GM19397 (cell line): Measurements from ENCODE around the gene SRRT.
"Not testable (repeated sequence)": the region's sequence is repeated elsewhere in the genome, so short reads cannot be mapped to it uniquely, and the experiment has no call there.

ENCODE experiments used
- ATAC-seq: cut with Tn5 transposase; IDR thresholded peaks from one replicate; pipeline ENCODE4 v1.9.1; 2021; ENCODE audit warnings: mild to moderate bottlenecking, moderate library complexity; ENCODE audit not compliant: unreplicated experiment

SRRT gene

GRCh38 chr7:100929808-100930174 is 54.9 kb downstream of the SRRT start:
- no peak for ATAC-seq

DNA sequence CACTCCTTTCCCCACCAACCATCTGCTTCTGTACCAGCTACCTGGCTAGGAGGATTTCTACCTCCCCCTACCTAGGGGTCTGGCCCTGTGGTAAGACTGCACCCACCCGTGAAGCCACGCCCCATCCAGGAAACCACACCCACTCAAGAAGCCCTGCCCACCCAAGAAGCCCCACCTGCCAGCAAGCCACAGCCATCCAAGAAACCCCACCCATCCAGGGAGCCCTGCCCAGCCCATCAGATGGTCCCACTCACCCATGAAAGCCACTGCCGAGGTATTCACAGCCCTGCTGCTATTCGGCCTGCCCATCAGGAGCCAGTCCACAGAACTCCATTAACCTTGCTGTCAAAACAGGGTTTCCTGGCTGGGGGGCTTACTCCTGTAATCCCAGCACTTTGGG is 58.8 kb downstream of the SRRT start:
- no peak for ATAC-seq

GRCh38 chr7:100935381-100935780 is 60.5 kb downstream of the SRRT start:
- not testable (repeated sequence) for ATAC-seq

DNA sequence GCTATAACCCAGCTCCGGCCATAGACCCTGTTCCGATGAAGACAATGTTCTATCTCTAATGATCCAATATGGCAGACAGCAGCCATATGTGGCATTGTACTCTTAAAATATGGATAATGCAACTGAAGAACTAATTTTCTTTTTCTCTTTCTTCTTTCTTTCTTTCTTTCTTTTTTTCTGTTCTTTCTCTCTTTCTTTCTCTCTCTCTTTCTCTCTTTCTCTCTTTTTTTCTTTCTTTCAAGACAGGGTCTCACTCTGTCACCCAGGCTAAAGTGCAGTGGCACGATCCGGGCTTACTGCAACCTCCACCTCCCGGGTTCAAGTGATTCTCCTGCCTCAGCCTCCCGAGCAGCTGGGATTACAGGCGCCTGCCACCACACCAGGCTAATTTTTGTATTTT is 61.3 kb downstream of the SRRT start:
- not testable (repeated sequence) for ATAC-seq
